A172 (cell line): ENCODE results near the gene USP8. TPM values are rescaled to one million over a fixed set of nuclear protein-coding genes. Genes with fewer than 3 reads are reported as not detected.
"Not testable (repeated sequence)": the region's sequence is repeated elsewhere in the genome, so short reads cannot be mapped to it uniquely, and the experiment has no call there.

Experiments
- DNase-seq: peaks from one replicate; pipeline ENCODE4 v3.0.0-alpha.2; 2015; ENCODE audit warnings: low spot score
- total RNA-seq: library from RNA; depleted of rRNA; stranded (reverse); fragments of >200 nt; shearing (Covaris generic); gene quantifications from 2 replicates; pipeline ENCODE4 v1.2.3, GENCODE V29; 2014; rRNA removed

The USP8 gene
- 52.4 and 53.2 TPM in 2 replicates for total RNA-seq

GRCh38 chr15:50424066-50424890, at the start of gene USP8:
TSS of gene USP8 (plus strand) at chr15:50424405. CDS start at chr15:50439074, 14,669 bp downstream.
- DNase-seq = peak; percentile 91

DNA sequence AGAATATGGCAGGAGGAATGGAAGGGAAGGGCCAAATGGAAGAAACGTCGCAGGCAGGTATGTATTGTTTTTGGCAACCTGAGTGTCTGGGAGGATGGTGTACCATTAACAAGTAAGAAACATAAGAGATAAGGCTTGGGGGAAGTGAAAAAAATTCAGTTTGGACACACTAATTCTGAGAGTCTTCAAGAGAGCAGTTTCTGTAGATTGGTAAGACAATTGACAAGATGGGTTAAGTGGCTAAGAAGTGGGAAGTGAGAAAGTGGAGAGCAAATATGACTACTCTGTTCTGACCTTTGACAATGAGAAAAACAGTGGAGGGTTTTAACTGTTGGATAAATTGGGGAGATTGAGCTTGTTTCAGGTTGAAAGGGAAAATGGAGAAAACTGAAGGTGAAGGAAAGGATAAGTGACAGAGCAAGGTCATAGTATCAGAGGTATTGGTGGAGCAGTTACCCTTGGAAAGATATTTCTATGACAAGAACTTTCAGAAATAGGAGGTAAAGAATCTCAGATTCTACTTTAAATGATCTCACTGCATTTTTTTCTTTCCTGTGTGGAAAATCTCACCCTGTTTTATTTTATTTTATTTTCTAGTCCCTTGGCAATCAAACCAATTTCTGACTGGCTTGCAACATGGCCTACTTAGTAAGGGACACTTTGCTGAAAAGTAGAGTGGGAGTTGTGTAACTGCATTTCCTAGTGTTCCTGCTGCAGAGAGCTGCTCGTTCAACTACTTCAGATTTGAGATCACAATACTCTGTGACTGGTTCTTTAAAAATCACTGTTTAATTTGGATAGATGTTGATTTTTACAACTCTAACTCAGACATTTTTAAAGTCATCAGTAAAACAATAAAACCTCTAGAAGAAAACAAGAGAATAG, 46.1 kb upstream of the USP8 start:
- DNase-seq = no peak

GRCh38 chr15:50378776-50379175, 45.4 kb upstream of the USP8 start:
- DNase-seq = no peak

- not testable (repeated sequence) for DNase-seq
These were observed 44.8 kb upstream of the USP8 start for GRCh38 chr15:50379413-50379812.

DNA sequence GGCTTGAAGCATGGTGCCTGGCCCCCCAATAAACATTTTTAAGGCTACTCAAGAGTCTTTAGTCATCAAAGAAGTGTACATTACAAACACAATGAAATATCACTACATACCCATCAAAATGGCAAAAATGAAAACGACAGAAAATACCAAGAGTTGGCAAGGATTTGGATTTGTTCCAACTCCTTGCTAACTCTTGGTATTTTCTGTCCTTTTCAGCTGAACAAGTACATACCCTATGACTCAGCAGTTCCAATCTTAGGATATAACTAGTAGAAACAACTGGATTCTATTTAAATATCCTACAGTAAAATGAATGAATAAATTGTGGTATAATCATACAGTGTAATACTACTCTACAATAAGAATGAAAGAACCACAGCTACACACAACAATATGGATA, 44.1 kb upstream of the USP8 start:
- DNase-seq = no peak

GRCh38 chr15:50381438-50381837, 42.8 kb upstream of the USP8 start:
- DNase-seq = no peak

DNA sequence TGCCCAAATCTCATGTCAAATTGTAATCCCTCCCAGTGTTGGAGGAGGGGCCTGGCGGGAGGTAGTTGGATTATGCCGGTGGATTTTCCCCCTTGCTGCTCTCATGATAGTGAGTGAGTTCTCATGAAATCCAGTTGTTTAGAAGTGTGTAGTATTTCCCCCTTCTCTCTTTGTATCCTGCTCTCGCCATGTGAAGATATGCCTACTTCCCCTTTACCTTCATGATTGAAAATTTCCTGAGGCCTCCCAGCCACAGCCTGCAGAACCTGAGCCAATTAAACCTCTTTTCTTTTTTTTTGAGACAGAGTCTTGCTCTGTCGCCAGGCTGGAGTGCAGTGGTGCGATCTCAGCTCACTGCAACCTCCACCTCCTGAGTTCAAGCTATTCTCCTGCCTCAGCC, 41.8 kb upstream of the USP8 start:
- not testable (repeated sequence) for DNase-seq

GRCh38 chr15:50390554-50391264, 33.5 kb upstream of the USP8 start:
- DNase-seq = no peak

DNA sequence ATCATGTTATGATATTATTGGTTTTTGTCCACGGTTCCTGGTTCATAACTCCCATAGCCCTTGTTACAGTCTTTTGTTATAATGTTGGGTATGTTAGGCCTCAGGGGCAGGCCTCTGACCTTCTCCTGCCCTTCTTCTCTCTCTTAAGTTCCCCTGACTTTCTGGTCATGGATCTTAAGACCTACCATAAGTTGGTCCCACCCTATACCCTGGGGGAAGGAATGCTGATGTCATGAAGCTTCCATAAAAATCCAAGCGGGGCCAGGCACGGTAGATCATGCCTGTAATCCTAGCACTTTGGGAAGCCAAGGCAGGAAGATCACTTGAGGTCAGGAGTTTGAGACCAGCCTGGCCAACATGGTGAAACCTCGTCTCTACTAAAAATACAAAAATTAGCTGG, 32.6 kb upstream of the USP8 start:
- DNase-seq = not testable (repeated sequence)

DNA sequence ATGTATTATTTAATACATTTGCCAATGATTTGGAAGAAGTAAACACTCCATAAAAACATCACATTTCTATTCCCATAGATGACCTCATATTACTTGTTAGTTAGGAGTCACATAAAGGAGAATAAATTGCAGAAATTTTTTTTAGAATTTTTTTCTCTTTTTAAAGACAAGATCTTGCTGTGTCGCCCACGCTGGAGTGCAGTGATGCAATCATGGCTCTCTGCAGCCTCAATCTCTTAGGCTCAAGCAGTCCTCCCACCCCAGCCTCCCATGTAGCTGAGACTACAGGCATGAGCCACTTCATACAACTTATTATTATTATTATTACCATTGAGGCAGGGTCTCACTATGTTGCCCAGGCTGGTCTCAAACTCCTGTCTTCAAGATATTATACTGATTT, 12.3 kb upstream of the USP8 start:
- no peak for DNase-seq

DNA sequence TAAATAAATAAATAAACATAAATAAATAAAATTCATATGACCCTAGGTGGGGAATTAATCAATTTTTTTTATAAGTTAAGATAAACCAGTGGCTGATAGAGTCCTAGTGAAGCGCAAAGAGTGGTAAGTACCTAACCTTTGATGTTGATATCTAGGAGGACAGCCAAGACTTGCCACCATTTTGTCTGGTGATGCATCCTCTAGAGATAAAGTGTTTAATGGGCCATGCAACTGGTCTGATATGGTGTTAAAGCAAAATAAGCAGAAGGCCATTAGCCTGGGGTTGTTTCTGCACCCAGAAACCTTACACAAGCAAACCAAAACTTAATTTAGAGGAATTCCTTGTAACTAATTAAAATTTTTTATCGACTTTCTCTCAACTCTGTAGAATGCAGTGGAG, 9.6 kb upstream of the USP8 start:
- no peak for DNase-seq

DNA sequence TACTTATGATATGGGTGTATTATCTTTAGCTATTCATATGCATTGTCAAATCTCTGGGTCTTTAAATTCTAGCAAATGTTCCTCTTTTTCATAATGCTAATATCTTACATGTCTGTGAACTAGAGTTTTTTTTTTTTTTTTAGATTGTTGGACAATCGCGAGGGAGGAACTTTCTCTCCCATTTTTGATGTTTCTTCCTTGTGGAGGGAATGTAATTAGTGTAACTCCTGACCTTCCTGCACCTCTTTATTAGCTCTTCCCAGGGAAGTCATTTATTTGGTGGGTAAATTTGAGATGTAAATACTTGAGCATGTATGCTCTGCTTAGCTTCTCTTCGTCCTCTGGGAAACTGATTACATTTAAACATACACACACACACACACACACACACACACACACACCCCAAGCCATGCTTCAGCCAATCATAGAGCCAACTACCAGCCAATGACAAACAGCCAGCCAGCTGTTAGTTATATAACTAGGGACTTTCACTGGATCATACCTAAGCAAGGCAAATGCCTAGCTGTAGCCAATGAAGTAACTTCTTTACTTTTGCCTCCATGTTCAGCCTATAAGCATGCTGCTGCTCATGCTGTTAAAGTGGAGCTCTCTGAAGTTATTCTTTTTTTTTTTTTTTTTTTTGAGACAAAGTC, 8.3 kb upstream of the USP8 start:
- DNase-seq = no peak

DNA sequence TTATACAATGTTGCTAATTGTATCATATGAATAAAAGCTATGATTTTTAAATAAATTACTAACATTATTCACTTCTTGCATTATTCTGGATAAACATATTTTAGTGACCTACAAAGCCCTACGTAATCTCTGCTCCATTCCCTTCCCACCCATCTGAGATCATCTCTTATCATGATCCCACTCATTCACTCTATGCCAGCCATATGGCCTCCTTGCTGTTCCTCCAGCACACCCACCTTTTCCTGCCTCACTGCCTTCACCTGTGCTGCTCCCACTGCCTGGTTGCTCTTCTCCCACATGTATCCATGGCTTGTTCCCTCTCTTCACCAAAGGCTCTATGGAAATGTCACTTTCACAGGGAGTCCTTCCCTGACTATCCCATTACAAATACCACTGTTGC, 7.3 kb upstream of the USP8 start:
- DNase-seq = no peak

DNA sequence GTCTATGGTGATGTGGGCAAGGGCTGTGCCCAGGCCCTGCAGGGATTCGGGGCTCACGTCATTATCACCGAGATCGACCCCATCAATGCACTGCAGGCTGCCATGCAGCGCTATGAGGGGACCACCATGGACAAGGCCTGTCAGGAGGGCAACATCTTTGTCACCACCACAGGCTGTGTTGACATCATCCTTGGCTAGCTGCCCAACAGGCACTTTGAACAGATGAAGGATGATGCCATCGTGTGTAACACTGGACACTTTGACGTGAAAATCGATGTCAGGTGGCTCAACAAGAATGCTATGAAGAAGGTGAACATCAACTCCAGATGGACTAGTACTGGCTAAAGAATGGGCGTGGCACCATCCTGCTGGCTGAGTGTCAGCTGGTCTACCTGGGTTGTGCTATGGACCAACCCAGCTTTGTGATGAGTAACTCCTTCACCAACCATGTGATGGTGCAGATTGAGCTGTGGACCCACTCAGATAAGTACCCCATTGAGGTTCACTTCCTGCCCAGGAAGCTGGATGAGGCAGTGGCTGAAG, 6.1 kb upstream of the USP8 start:
- DNase-seq = no peak

DNA sequence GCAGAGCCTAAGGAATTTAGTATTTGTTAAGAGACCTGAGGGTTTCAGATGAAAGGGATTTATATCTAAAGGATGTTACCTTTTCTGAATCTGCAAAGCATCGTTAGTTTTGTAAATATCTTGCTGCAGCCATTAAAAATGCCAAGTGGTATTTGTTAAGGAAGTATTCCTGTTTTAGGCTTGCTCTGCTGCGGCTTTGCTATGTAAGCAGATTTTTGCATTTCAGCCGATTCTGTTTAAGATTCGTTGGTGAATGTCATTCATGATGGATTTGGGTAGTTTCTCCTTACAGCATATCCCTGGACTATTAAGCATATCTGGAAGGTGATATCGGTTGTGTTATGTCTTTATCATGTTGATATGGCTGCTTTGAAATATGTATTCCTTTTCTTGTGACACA, 1.0 kb downstream of the USP8 start:
- no peak for DNase-seq

- not testable (repeated sequence) for DNase-seq
These were observed 1.6 kb downstream of the USP8 start for GRCh38 chr15:50425678-50426246.

DNA sequence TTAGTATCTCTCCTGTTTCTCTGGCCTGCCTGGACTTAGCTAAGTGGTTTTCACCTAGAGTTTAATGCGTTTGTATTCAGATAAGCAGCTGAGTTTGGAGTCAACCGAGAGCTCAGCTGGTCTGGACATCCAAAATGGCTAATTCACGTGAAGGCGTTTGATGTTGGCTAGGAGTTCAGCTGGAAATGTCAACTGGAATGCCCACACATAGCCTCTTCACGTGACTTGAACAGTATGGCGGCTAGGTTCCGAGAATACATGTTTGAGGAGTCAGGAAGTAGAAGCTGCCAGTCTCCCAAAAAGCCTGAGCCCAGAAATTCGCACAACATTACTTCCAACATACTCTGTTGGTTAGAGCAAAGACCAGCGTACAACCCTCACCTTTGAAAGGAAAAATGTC, 2.2 kb downstream of the USP8 start:
- DNase-seq = no peak

DNA sequence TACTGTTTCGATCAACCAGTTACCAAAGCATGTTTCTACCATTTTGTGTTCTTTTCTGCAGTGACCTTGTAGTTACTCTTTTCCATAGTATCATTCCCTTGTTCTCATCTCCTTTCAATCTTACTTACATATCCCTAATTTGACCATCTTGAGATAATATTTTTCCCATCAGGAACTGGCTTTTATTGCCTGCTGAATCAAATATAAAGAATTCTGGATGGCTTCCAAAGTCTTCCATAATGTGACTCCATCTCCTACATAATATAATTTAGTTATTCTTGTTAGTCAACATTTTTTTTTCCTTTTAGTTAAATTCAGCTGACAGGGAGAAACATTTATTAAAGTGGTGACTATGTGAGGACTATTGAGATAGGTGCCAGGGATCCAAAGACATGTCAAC, 7.0 kb downstream of the USP8 start:
- DNase-seq = no peak

DNA sequence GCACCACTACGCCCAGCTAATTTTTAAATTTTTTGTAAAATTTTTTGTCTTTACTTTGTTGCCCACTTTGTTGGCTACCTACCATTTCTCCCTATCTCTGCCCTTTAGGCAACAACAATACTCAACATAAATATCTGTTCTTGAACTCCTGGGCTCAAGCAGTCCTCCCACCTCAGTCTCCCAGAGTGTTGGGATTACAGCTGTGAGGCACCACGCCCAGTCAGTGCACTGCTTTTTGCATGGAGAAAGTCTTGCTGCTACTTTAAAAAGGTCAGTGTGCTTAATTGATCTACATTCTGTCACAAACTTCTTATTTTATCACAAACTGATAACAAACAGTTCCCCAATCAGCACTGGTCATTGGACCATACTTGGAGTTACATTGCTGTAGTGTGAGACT, 8.0 kb downstream of the USP8 start:
- no peak for DNase-seq

DNA sequence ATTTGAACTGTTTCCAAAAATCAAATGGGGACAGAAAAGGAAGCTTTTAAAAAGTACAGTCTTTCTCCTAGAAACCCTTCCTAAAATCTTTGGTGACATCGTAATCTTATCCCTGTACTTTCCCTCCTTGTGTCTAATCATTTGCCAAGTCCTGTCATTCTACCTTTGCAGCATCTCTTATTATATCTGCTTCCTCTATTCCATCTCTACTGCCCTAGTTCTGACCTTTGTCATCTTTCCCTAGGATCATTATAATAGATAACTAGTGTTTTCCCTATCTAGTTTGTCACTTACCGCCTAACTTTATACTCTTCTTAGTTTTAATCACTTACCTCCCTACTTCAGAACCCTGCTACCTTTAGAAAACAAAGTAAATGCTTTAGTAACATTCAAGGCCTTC, 11.6 kb downstream of the USP8 start:
- DNase-seq = no peak

DNA sequence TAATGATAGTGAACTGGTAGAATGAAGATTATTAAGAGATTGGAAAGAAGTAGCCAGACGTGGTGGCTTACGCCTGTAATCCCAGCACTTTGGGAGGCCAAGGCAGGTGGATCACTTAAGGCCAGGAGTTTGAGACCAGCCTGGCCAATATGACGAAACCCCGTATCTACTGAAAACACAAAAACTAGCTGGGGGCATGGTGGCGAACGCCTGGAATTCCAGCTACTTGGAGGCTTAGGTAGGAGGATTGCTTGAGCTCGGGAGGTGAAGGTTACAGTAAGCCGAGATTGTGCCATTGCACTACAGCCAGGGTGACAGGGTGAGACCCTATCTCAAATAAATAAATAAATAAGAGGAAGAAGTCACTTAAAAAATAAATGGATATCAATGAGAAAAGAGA, 14.0 kb downstream of the USP8 start:
- no peak for DNase-seq
